GM19239 (cell line): ENCODE results near the gene VKORC1L1.
"Not testable (repeated sequence)": the region's sequence is repeated elsewhere in the genome, so short reads cannot be mapped to it uniquely, and the experiment has no call there.

Source experiments
- DNase-seq: peaks from one replicate; pipeline ENCODE4 v3.0.0; 2011; ENCODE audit warnings: low spot score; ENCODE audit not compliant: insufficient read length
- FAIRE-seq: peaks from 2 replicates; lab custom pipeline; 2011; peaks lifted over from hg19 to GRCh38; lab: Jason Lieb, UNC

Gene VKORC1L1

DNA sequence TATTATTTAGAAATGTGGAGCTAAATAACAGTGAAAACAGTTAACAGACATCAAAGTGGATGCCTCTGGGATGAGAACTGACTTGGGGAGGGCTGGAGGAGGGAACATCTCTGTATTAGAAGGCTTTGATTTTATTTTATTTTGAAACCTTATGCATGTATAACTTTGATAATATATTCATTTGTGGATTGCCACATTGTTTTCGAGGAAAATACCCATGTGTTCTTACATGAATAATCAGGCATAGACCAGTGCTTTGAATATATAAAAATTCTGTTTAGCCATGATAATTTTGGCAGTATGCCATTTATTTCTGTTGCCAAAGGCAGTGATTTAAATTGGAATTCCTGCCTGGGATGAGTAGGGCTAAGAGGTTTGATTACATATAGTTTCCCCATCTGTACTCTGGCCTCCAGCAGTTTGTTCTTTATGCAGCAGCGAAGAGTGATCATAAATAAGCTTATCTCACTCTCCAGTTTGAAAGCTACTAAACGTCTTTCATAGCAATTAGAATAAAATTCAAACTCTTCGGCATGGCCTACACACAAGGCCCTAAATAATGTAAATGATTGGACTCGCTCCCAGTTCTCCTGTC, 128.0 kb downstream of the VKORC1L1 start:
- DNase-seq, FAIRE-seq: not testable (repeated sequence)

DNA sequence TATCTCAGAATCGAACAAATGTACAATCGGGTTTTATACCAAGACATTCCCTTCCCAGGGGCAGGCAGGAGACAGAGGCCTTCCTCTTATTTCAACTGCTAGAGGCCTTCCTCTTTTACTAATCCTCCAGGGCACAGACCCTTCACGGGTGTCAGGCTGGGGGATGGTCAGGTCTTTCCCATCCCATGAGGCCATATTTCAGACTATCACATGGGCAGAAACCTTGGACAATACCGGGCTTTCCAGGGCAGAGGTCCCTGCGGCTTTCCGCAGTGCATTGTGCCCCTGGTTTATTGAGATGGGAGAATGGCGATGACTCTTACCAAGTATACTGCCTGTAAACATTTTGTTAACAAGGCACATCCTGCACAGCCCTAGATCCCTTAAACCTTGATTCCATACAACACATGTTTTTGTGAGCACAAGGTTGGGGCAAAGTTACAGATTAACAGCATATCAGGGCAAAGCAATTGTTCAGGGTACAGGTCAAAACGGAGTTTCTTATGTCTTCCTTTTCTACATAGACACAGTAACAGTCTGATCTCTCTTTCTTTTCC, 132.3 kb downstream of the VKORC1L1 start:
- FAIRE-seq, DNase-seq: not testable (repeated sequence)

DNA sequence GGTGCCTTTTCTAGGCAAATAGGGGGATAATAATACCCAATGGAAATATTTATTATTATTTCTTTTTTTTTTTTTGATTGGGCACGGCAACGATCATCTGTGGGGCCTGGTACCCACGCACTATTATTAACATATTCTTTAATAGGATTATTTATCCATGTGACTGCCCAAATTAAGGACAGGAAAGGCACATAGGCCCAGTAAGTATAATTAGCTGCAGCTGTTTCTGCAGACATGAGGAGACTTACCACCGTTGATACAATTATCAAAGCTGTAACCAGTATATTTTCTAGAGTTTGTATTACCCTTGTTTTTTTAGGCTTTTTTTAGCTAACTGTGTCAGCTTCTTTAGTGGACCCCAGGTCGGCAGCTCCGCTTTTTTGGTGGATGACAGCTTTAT, 134.4 kb downstream of the VKORC1L1 start:
- no peak for DNase-seq

More for the DNA sequence above, 134.4 kb downstream of the VKORC1L1 start:
- no peak for FAIRE-seq
